Loucy (cell line): ENCODE results near the gene FMN1.

Source experiments
- H2AFZ ChIP-seq: fragments of 200-600 bp; sonication (generic); 2 replicates; pipeline ENCODE4 v1.6.0; 2016; ENCODE audit warnings: antibody characterized with exemption, mild to moderate bottlenecking, low read length, moderate library complexity
- H3F3A ChIP-seq: fragments of 200-600 bp; 2 replicates; pipeline ENCODE4 v1.6.0; 2016; ENCODE audit warnings: antibody characterized with exemption, low read depth, mild to moderate bottlenecking
- H3K27me3 ChIP-seq: fragments of 200-600 bp; sonication (generic); 2 replicates; pipeline ENCODE4 v1.6.1; 2014; ENCODE audit warnings: low read length, mild to moderate bottlenecking; ENCODE audit not compliant: insufficient read depth, poor library complexity, severe bottlenecking
- H3K36me3 ChIP-seq: fragments of 200-600 bp; sonication (generic); 2 replicates; pipeline ENCODE4 v1.6.1; 2016; ENCODE audit warnings: low read length; ENCODE audit not compliant: insufficient read depth
- H3K4me1 ChIP-seq: fragments of 200-600 bp; sonication (generic); 2 replicates; pipeline ENCODE4 v1.5.1; 2014; ENCODE audit warnings: low read length, mild to moderate bottlenecking; ENCODE audit not compliant: insufficient read depth, poor library complexity, severe bottlenecking
- H3K4me2 ChIP-seq: fragments of 200-600 bp; sonication (generic); 2 replicates; pipeline ENCODE4 v1.6.0; 2014; ENCODE audit warnings: antibody characterized with exemption, low read length, low read depth, mild to moderate bottlenecking; ENCODE audit not compliant: poor library complexity, severe bottlenecking
- H3K4me3 ChIP-seq: fragments of 200-600 bp; sonication (generic); 2 replicates; pipeline ENCODE4 v1.5.1; 2014; ENCODE audit warnings: low read length, mild to moderate bottlenecking, mixed read lengths; ENCODE audit not compliant: poor library complexity, severe bottlenecking
- H3K79me2 ChIP-seq: fragments of 200-600 bp; sonication (generic); 2 replicates; pipeline ENCODE4 v1.6.1; 2014; ENCODE audit warnings: low read length; ENCODE audit not compliant: insufficient read depth
- H3K9ac ChIP-seq: fragments of 200-600 bp; sonication (generic); 2 replicates; pipeline ENCODE4 v1.6.0; 2014; ENCODE audit warnings: mild to moderate bottlenecking, low read depth, low read length, moderate library complexity; ENCODE audit not compliant: poor library complexity, severe bottlenecking
- H3K9me2 ChIP-seq: fragments of 200-600 bp; sonication (generic); replicated peaks from 2 replicates; pipeline ENCODE4 v1.6.1; 2016; ENCODE audit warnings: low read depth, low read length, mixed read lengths
- H3K9me3 ChIP-seq: fragments of 200-600 bp; sonication (generic); 2 replicates; pipeline ENCODE4 v1.6.1; 2014; ENCODE audit warnings: mild to moderate bottlenecking, antibody characterized with exemption, low read length, low read depth; ENCODE audit not compliant: insufficient read depth
- H4K20me1 ChIP-seq: fragments of 200-600 bp; sonication (generic); 2 replicates; pipeline ENCODE4 v1.6.0; 2014; ENCODE audit warnings: antibody characterized with exemption, low read length, mild to moderate bottlenecking; ENCODE audit not compliant: insufficient read depth, poor library complexity, severe bottlenecking
- CTCF ChIP-seq: fragments of 200-600 bp; sonication (generic); conservative IDR thresholded peaks from 2 replicates; pipeline ENCODE4 v1.5.1; 2014; ENCODE audit warnings: mild to moderate bottlenecking, antibody characterized with exemption, low read length
- EZH2phosphoT487 ChIP-seq: fragments of 200-600 bp; IDR thresholded peaks from 2 replicates; pipeline ENCODE4 v1.6.1; 2018; ENCODE audit warnings: antibody characterized with exemption, mild to moderate bottlenecking, moderate library complexity, borderline replicate concordance

The FMN1 gene

DNA sequence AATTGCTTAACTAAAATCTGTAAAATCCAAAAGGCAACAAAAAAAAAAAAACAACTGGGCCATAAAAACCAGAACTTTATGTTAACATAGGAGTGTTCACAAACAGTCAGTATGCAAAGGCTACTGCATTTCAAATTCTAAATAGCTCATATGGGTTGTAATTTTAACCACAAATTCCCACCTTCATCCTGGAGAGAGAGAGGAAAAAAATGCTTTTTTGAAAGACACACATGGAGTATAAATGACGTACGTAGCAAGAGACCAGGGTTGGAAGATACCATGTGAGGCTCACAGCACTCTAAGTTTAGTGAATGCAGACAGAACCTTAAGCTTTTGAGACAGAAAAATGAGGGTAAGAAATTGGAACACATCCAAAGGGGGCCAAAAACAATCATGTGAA lies 115.9 kb downstream of the FMN1 start:
- no peaks in the 10 kb centered on the region for H3K4me1 ChIP-seq
- no peaks in the 10 kb centered on the region for H3K36me3 ChIP-seq
- no peak overlapping the region for H3K9ac ChIP-seq
- H3F3A ChIP-seq, result no peaks in the 10 kb centered on the region
- no peaks in the 10 kb centered on the region for H3K9me2 ChIP-seq
- H3K9me3 ChIP-seq, result no peaks in the 10 kb centered on the region
- TF ChIP-seq EZH2phosphoT487 (no peak), CTCF (no peak)
- H3K4me3 ChIP-seq, result no peak overlapping the region
- H2AFZ ChIP-seq, result no peak overlapping the region
- H4K20me1 ChIP-seq, result no peaks in the 10 kb centered on the region
- no peaks in the 10 kb centered on the region for H3K27me3 ChIP-seq
- no peaks in the 10 kb centered on the region for H3K79me2 ChIP-seq
- H3K4me2 ChIP-seq, result no peak overlapping the region

- Histone ChIP-seq H4K20me1 (no peaks in the 10 kb centered on the region), H3K4me1 (no peaks in the 10 kb centered on the region), H3K4me3 (no peak overlapping the region), H2AFZ (no peak overlapping the region), H3K27me3 (no peaks in the 10 kb centered on the region), H3K9me3 (no peaks in the 10 kb centered on the region), H3K4me2 (no peak overlapping the region), H3K79me2 (no peaks in the 10 kb centered on the region), H3F3A (no peaks in the 10 kb centered on the region), H3K9me2 (no peaks in the 10 kb centered on the region), H3K36me3 (no peaks in the 10 kb centered on the region), H3K9ac (no peak overlapping the region)
- TF ChIP-seq EZH2phosphoT487 (no peak), CTCF (no peak)
These were observed 117.6 kb downstream of the FMN1 start for GRCh38 chr15:33076937-33077336.

- Histone ChIP-seq H3K9ac (no peak overlapping the region), H3K36me3 (no peaks in the 10 kb centered on the region), H4K20me1 (no peaks in the 10 kb centered on the region), H3K9me3 (no peaks in the 10 kb centered on the region), H3K27me3 (no peaks in the 10 kb centered on the region), H3F3A (no peaks in the 10 kb centered on the region), H2AFZ (no peak overlapping the region), H3K4me2 (no peak overlapping the region), H3K4me3 (no peak overlapping the region), H3K9me2 (no peaks in the 10 kb centered on the region), H3K79me2 (no peaks in the 10 kb centered on the region), H3K4me1 (no peaks in the 10 kb centered on the region)
- TF ChIP-seq EZH2phosphoT487 (no peak), CTCF (peak; percentile 59)
These were observed 119.6 kb downstream of the FMN1 start for GRCh38 chr15:33074942-33075341.
